ENCODE results near the gene ARHGAP26. TPM values are rescaled to one million over a fixed set of nuclear protein-coding genes. Genes with fewer than 3 reads are reported as not detected.
A peak's percentile ranks its signal among the peaks of the same experiment; 100 is the strongest.

The ARHGAP26 gene
- polyA plus RNA-seq, 1 donor (not counting 4 experiments of a cell fraction or from before 2014, with no cell fraction given) = 3.9 TPM

GRCh38 chr5:143208365-143208641 lies 438.1 kb downstream of the ARHGAP26 start:
- no peak overlapping the region for H2AFZ ChIP-seq (ENCODE audit: control insufficient read depth, low read length)
- no peaks in the 10 kb centered on the region for H4K20me1 ChIP-seq (ENCODE audit: control insufficient read depth, extremely low read depth, insufficient read depth, low read length)
- peaks cover 37% of the 10 kb centered on the region for H3K4me1 ChIP-seq (ENCODE audit: control insufficient read depth, extremely low read depth, insufficient read depth, low read length)
- no peak overlapping the region for H3K27ac ChIP-seq (ENCODE audit: control insufficient read depth, insufficient read depth, low read length)
- no peaks in the 10 kb centered on the region for H3K79me2 ChIP-seq (ENCODE audit: control insufficient read depth, insufficient read depth, low read length)
- FAIRE-seq (no peak), DNase-seq (ENCODE audit: low read depth, low spot score) (no peak)
- H3K9ac ChIP-seq (ENCODE audit: control insufficient read depth, extremely low read depth, insufficient read depth, low read length) = no peak overlapping the region
- H3K4me3 ChIP-seq (ENCODE audit: control insufficient read depth in 2 of 3, extremely low read depth in 1 of 3, insufficient read depth in 2 of 3, low read depth in 1 of 3, low read length in 3 of 3) = no peak overlapping the region
- no peak for TF ChIP-seq EZH2 (IDR thresholded peaks at IDR 0.05; ENCODE audit: low read length)
- TF ChIP-seq, protein P1, sequence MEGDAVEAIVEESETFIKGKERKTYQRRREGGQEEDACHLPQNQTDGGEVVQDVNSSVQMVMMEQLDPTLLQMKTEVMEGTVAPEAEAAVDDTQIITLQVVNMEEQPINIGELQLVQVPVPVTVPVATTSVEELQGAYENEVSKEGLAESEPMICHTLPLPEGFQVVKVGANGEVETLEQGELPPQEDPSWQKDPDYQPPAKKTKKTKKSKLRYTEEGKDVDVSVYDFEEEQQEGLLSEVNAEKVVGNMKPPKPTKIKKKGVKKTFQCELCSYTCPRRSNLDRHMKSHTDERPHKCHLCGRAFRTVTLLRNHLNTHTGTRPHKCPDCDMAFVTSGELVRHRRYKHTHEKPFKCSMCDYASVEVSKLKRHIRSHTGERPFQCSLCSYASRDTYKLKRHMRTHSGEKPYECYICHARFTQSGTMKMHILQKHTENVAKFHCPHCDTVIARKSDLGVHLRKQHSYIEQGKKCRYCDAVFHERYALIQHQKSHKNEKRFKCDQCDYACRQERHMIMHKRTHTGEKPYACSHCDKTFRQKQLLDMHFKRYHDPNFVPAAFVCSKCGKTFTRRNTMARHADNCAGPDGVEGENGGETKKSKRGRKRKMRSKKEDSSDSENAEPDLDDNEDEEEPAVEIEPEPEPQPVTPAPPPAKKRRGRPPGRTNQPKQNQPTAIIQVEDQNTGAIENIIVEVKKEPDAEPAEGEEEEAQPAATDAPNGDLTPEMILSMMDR (optimal IDR thresholded peaks at IDR 0.05 in 1 of 3, IDR thresholded peaks at IDR 0.05 in 1 of 3, conservative IDR thresholded peaks at IDR 0.05 in 1 of 3; ENCODE audit: extremely low read depth in 1 of 3, insufficient read depth in 2 of 3, low read length in 3 of 3) = no peak
- H3K9me1 ChIP-seq (ENCODE audit: control insufficient read depth, extremely low read depth, insufficient read depth, low read length) = no peaks in the 10 kb centered on the region
- dilution Hi-C loops (cut with MboI; ENCODE audit: extremely low pct_ligation_motif_present, low sequenced_read_pairs) = no loop called here
- no peaks in the 10 kb centered on the region for H3K9me3 ChIP-seq (ENCODE audit: control insufficient read depth, low read depth, low read length)
- H3K36me3 ChIP-seq (ENCODE audit: control insufficient read depth in 2 of 2, extremely low read depth in 1 of 2, insufficient read depth in 2 of 2, low read length in 2 of 2) = no peaks in the 10 kb centered on the region
- no peaks in the 10 kb centered on the region for H3K27me3 ChIP-seq (ENCODE audit: control insufficient read depth, extremely low read depth, insufficient read depth, low read length)
- no peak overlapping the region for H3K4me2 ChIP-seq (ENCODE audit: control insufficient read depth, extremely low read depth, insufficient read depth, low read depth, low read length)

DNA sequence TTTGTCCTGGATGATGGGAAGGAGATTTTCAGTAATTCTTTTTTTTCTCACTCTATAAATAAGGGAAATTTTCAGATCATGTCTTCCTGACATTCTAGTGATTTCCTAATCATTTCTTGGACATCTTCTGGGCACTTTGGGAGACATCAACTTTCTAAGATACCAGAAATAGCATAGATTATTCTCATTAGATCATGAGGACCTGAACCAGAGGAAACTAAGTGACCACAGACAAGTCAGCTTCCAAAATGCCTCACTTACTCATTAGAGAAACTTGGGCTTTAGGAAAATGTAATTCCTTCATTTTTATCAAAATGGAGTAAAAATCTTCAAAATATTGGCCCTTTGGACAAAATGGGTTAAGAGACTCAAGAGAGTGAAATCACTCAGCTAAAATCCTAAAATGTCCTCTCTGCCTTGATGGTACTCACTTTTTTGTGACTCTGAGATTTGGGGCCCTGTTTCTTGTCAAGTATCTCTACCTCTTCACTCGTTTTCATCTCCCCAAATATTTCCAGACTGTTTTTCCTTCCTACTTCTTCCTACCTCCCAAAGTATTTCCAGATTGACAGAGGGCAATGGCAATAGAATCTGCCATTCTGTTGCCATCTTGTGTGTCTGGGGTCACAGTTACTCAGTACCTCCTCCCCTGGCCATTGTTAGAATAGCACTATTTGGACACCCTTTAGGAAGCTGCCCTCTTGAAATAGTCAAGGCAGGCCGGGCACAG lies 438.8 kb downstream of the ARHGAP26 start:
- no peak overlapping the region for H3K9ac ChIP-seq (ENCODE audit: control insufficient read depth, extremely low read depth, insufficient read depth, low read length)
- no peaks in the 10 kb centered on the region for H3K9me3 ChIP-seq (ENCODE audit: control insufficient read depth, low read depth, low read length)
- H3K9me1 ChIP-seq (ENCODE audit: control insufficient read depth, extremely low read depth, insufficient read depth, low read length) = no peaks in the 10 kb centered on the region
- no peaks in the 10 kb centered on the region for H3K79me2 ChIP-seq (ENCODE audit: control insufficient read depth, insufficient read depth, low read length)
- H3K4me1 ChIP-seq (ENCODE audit: control insufficient read depth, extremely low read depth, insufficient read depth, low read length) = peaks cover 43% of the 10 kb centered on the region
- FAIRE-seq = no peak
- dilution Hi-C loops (cut with MboI; ENCODE audit: extremely low pct_ligation_motif_present, low sequenced_read_pairs) = no loop called here
- H3K4me3 ChIP-seq (ENCODE audit: control insufficient read depth in 2 of 3, extremely low read depth in 1 of 3, insufficient read depth in 2 of 3, low read depth in 1 of 3, low read length in 3 of 3) = no peak overlapping the region
- no peaks in the 10 kb centered on the region for H3K27me3 ChIP-seq (ENCODE audit: control insufficient read depth, extremely low read depth, insufficient read depth, low read length)
- no peaks in the 10 kb centered on the region for H3K36me3 ChIP-seq (ENCODE audit: control insufficient read depth in 2 of 2, extremely low read depth in 1 of 2, insufficient read depth in 2 of 2, low read length in 2 of 2)
- no peaks in the 10 kb centered on the region for H4K20me1 ChIP-seq (ENCODE audit: control insufficient read depth, extremely low read depth, insufficient read depth, low read length)
- no peak overlapping the region for H3K27ac ChIP-seq (ENCODE audit: control insufficient read depth, insufficient read depth, low read length)
- H3K4me2 ChIP-seq (ENCODE audit: control insufficient read depth, extremely low read depth, insufficient read depth, low read depth, low read length) = no peak overlapping the region
- no peak overlapping the region for H2AFZ ChIP-seq (ENCODE audit: control insufficient read depth, low read length)
- TF ChIP-seq, protein P1 (optimal IDR thresholded peaks at IDR 0.05 in 1 of 3, IDR thresholded peaks at IDR 0.05 in 1 of 3, conservative IDR thresholded peaks at IDR 0.05 in 1 of 3; ENCODE audit: extremely low read depth in 1 of 3, insufficient read depth in 2 of 3, low read length in 3 of 3) = peak; percentile 16 to 25 (median 16)
- TF ChIP-seq EZH2 (IDR thresholded peaks at IDR 0.05; ENCODE audit: low read length) = no peak
- DNase-seq (ENCODE audit: low read depth, low spot score) = no peak

All from keratinocyte (primary cell).